Parathyroid adenoma (tissue), 2 donors: ENCODE measurements around the gene ATG5.

Source experiments
- H2AFZ ChIP-seq: fragments of 300-600 bp; sonication (generic); one replicate; pipeline ENCODE4 v1.7.0; 2017; ENCODE audit warnings: antibody characterized with exemption, mild to moderate bottlenecking
- H3K27ac ChIP-seq: fragments of 300-600 bp; sonication (generic); one replicate; pipeline ENCODE4 v1.7.0; 2017
- H3K27me3 ChIP-seq: fragments of 300-600 bp; sonication (generic); one replicate; pipeline ENCODE4 v1.7.0; 2017; ENCODE audit warnings: low read length; ENCODE audit not compliant: control insufficient read depth, insufficient read depth
- H3K36me3 ChIP-seq: fragments of 300-600 bp; sonication (generic); one replicate; pipeline ENCODE4 v1.7.0; 2017; ENCODE audit warnings: low read length; ENCODE audit not compliant: control insufficient read depth, insufficient read depth
- H3K4me1 ChIP-seq: fragments of 300-600 bp; sonication (generic); one replicate; pipeline ENCODE4 v1.7.0; 2017; ENCODE audit warnings: control low read depth
- H3K4me2 ChIP-seq: fragments of 300-600 bp; sonication (generic); one replicate; pipeline ENCODE4 v1.7.0; 2017; ENCODE audit warnings: low read length
- H3K4me3 ChIP-seq: fragments of 300-600 bp; sonication (generic); one replicate; pipeline ENCODE4 v1.7.0; 2017; ENCODE audit warnings: low read depth, low read length
- H3K79me2 ChIP-seq: fragments of 300-600 bp; sonication (generic); one replicate; pipeline ENCODE4 v1.7.0; 2017; ENCODE audit warnings: control low read depth
- H3K9ac ChIP-seq: fragments of 300-600 bp; sonication (generic); one replicate; pipeline ENCODE4 v1.7.0; 2017; ENCODE audit warnings: mild to moderate bottlenecking
- H3K9me3 ChIP-seq: fragments of 300-600 bp; sonication (generic); one replicate; pipeline ENCODE4 v1.7.0; 2017; ENCODE audit warnings: low read length; ENCODE audit not compliant: control insufficient read depth
- CTCF ChIP-seq: fragments of 300-600 bp; sonication (generic); IDR thresholded peaks from one replicate; pipeline ENCODE4 v1.7.0; 2017; ENCODE audit warnings: antibody characterized with exemption, mild to moderate bottlenecking
- donor health status: primary hyperparathyroidism.

Gene ATG5

GRCh38 chr6:106192824-106193223 is 132.7 kb downstream of the ATG5 start:
- Histone ChIP-seq H3K27me3 (no peaks in the 10 kb centered on the region), H3K36me3 (no peaks in the 10 kb centered on the region), H3K4me1 (no peaks in the 10 kb centered on the region), H3K9me3 (no peaks in the 10 kb centered on the region), H2AFZ (no peak overlapping the region), H3K27ac (no peak overlapping the region), H3K9ac (no peak overlapping the region), H3K4me3 (no peak overlapping the region), H3K4me2 (no peak overlapping the region), H3K79me2 (no peaks in the 10 kb centered on the region)
- no peak for TF ChIP-seq CTCF

GRCh38 chr6:106188104-106188794 is 137.3 kb downstream of the ATG5 start:
- Histone ChIP-seq H3K4me1 (no peaks in the 10 kb centered on the region), H3K36me3 (no peaks in the 10 kb centered on the region), H3K27ac (no peak overlapping the region), H3K4me3 (no peak overlapping the region), H3K27me3 (no peaks in the 10 kb centered on the region), H3K9me3 (no peaks in the 10 kb centered on the region), H3K9ac (no peak overlapping the region), H2AFZ (no peak overlapping the region), H3K79me2 (no peaks in the 10 kb centered on the region), H3K4me2 (no peak overlapping the region)
- TF ChIP-seq CTCF: no peak

- H2AFZ ChIP-seq: no peak overlapping the region
- H3K4me1 ChIP-seq: no peaks in the 10 kb centered on the region
- H3K27ac ChIP-seq: no peak overlapping the region
- H3K9ac ChIP-seq: no peak overlapping the region
- H3K4me3 ChIP-seq: no peak overlapping the region
- no peak overlapping the region for H3K4me2 ChIP-seq
- no peaks in the 10 kb centered on the region for H3K36me3 ChIP-seq
- TF ChIP-seq CTCF: no peak
- no peaks in the 10 kb centered on the region for H3K9me3 ChIP-seq
- H3K79me2 ChIP-seq: no peaks in the 10 kb centered on the region
- H3K27me3 ChIP-seq: no peaks in the 10 kb centered on the region
These were observed 138.1 kb downstream of the ATG5 start for GRCh38 chr6:106187424-106187982.

GRCh38 chr6:106186714-106187113 is 138.8 kb downstream of the ATG5 start:
- H2AFZ ChIP-seq: no peak overlapping the region
- H3K79me2 ChIP-seq: no peaks in the 10 kb centered on the region
- H3K27me3 ChIP-seq: no peaks in the 10 kb centered on the region
- H3K4me2 ChIP-seq: no peak overlapping the region
- H3K9ac ChIP-seq: no peak overlapping the region
- TF ChIP-seq CTCF: no peak
- no peak overlapping the region for H3K4me3 ChIP-seq
- H3K27ac ChIP-seq: no peak overlapping the region
- no peaks in the 10 kb centered on the region for H3K36me3 ChIP-seq
- no peaks in the 10 kb centered on the region for H3K9me3 ChIP-seq
- H3K4me1 ChIP-seq: no peaks in the 10 kb centered on the region

- Histone ChIP-seq H3K4me1 (no peaks in the 10 kb centered on the region), H3K79me2 (no peaks in the 10 kb centered on the region), H3K27me3 (no peaks in the 10 kb centered on the region), H3K4me3 (no peak overlapping the region), H3K9me3 (no peaks in the 10 kb centered on the region), H3K9ac (no peak overlapping the region), H2AFZ (no peak overlapping the region), H3K27ac (no peak overlapping the region), H3K36me3 (no peaks in the 10 kb centered on the region), H3K4me2 (no peak overlapping the region)
- TF ChIP-seq CTCF: no peak
These were observed 139.4 kb downstream of the ATG5 start for GRCh38 chr6:106186172-106186571.
